Calu3 (cell line): Measurements from ENCODE around the gene CYB561D1. TPM values are rescaled to one million over a fixed set of nuclear protein-coding genes. Genes with fewer than 3 reads are reported as not detected.

Source experiments
- BruUV-seq: library from RNA; stranded (reverse); fragments of 400-500 nt; replicated peaks from 2 replicates; lab custom pipeline; 2021; lab: Mats Ljungman, UMichigan
- CTCF ChIA-PET: fragments of 300-600 bp; sonication (Branson Sonifier 250); formaldehyde crosslinking; loops from one replicate; lab custom pipeline; 2022; ENCODE audit warnings: antibody characterized with exemption; lab: Charles Lee
- DNase-seq: peaks from one replicate; pipeline ENCODE4 v3.0.0; 2022
- H3K27ac Mint-ChIP-seq: one replicate; pipeline ENCODE4 v1.8.0; 2022; ENCODE audit warnings: mixed read lengths; ENCODE audit not compliant: unreplicated experiment
- H3K27me3 Mint-ChIP-seq: one replicate; pipeline ENCODE4 v1.8.0; 2022; ENCODE audit warnings: mixed read lengths; ENCODE audit not compliant: unreplicated experiment
- H3K36me3 Mint-ChIP-seq: one replicate; pipeline ENCODE4 v1.8.0; 2022; ENCODE audit warnings: mild to moderate bottlenecking, moderate library complexity, mixed read lengths; ENCODE audit not compliant: insufficient read depth, unreplicated experiment
- H3K4me1 Mint-ChIP-seq: one replicate; pipeline ENCODE4 v1.8.0; 2022; ENCODE audit warnings: mild to moderate bottlenecking, low read depth, mixed read lengths; ENCODE audit not compliant: unreplicated experiment
- H3K4me3 Mint-ChIP-seq: one replicate; pipeline ENCODE4 v1.8.0; 2022; ENCODE audit warnings: mild to moderate bottlenecking, low read depth, moderate library complexity, mixed read lengths; ENCODE audit not compliant: unreplicated experiment
- H3K9me3 Mint-ChIP-seq: one replicate; pipeline ENCODE4 v1.8.0; 2022; ENCODE audit warnings: low read depth, mixed read lengths; ENCODE audit not compliant: unreplicated experiment
- intact Hi-C: fragments of 100-400 bp; cut with micrococcal nuclease; formaldehyde crosslinking; loops from one replicate; pipeline ENCODE4 v1.10.0; 2022; ENCODE audit not compliant: unreplicated experiment
- total RNA-seq: library from RNA; stranded (reverse); gene quantifications from 2 replicates; pipeline ENCODE4 v1.2.3, GENCODE V29; 2022
- TF ChIP-seq, protein P1 (sequence below): fragments of 200-600 bp; IDR thresholded peaks from one replicate; pipeline ENCODE4 v1.8.0; 2022; ENCODE audit warnings: antibody characterized with exemption; ENCODE audit not compliant: unreplicated experiment

Gene CYB561D1
- total RNA-seq, 1 experiment from 2014 or later, result 9.0 TPM

DNA sequence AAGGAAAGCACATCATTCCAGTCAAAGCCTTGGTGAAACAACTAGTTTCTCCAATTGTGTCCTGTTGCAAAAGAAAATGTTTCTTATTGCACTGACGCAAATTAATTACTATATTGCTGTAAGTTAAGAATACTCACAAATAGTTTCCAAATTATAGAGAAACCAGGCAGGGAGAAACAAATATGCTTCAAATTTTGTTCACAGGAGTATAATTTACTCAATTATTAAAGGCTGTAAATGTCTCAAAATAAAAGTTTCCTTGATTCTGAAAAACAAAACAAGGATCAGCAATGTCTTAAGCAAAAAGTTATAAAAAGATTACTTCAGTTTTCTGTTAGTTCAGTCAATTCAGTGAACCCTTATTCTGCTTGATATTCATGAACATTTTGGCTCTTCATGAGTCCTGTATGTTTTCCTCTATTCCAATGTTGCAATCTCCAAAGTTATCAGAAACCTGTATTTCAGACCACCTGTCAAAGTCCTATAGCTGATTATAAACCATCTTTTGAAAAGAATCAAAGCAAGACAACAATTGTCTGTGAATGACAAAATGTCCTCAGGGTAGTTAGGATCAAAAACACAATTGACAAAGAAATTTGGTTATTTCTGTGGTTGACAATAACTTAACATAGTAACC, 39.3 kb upstream of the CYB561D1 start:
- no peak for DNase-seq
- CTCF ChIA-PET, result no interaction called here
- Mint-ChIP-seq H3K4me3 (no peak overlapping the region), H3K27ac (no peak overlapping the region), H3K27me3 (peaks cover 47% of the 10 kb centered on the region), H3K4me1 (no peaks in the 10 kb centered on the region), H3K36me3 (no peaks in the 10 kb centered on the region), H3K9me3 (no peaks in the 10 kb centered on the region)
- intact Hi-C loops, result no loop called here
- no TSS peak for BruUV-seq
- TF ChIP-seq, protein P1, sequence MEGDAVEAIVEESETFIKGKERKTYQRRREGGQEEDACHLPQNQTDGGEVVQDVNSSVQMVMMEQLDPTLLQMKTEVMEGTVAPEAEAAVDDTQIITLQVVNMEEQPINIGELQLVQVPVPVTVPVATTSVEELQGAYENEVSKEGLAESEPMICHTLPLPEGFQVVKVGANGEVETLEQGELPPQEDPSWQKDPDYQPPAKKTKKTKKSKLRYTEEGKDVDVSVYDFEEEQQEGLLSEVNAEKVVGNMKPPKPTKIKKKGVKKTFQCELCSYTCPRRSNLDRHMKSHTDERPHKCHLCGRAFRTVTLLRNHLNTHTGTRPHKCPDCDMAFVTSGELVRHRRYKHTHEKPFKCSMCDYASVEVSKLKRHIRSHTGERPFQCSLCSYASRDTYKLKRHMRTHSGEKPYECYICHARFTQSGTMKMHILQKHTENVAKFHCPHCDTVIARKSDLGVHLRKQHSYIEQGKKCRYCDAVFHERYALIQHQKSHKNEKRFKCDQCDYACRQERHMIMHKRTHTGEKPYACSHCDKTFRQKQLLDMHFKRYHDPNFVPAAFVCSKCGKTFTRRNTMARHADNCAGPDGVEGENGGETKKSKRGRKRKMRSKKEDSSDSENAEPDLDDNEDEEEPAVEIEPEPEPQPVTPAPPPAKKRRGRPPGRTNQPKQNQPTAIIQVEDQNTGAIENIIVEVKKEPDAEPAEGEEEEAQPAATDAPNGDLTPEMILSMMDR, result no peak

DNA sequence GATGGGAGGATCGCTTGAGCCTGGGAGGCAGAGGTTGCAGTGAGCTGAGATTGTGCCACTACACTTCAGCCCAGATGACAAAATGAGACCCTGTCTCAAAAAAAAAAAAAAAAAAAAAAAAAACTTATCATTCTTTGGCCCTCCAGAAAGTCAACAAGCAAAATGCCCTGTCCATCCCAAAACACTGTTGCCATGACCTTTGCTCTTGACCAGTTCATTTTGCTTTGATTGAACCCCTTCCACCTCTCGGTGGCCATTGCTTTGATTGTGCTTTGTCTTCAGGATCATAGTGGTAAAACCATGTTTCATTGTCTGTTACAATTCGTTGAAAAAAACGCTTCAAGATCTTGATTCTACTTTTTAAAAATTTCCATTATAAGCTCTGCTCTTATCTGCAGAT, 36.1 kb upstream of the CYB561D1 start:
- no peak overlapping the region for H3K27ac Mint-ChIP-seq
- no peak overlapping the region for H3K4me3 Mint-ChIP-seq
- H3K9me3 Mint-ChIP-seq, result no peaks in the 10 kb centered on the region
- no peak for DNase-seq
- TF ChIP-seq, protein P1, result no peak
- H3K36me3 Mint-ChIP-seq, result no peaks in the 10 kb centered on the region
- H3K27me3 Mint-ChIP-seq, result peaks cover 46% of the 10 kb centered on the region
- intact Hi-C loops, result no loop called here
- CTCF ChIA-PET, result no interaction called here
- BruUV-seq, result no TSS peak
- no peaks in the 10 kb centered on the region for H3K4me1 Mint-ChIP-seq

DNA sequence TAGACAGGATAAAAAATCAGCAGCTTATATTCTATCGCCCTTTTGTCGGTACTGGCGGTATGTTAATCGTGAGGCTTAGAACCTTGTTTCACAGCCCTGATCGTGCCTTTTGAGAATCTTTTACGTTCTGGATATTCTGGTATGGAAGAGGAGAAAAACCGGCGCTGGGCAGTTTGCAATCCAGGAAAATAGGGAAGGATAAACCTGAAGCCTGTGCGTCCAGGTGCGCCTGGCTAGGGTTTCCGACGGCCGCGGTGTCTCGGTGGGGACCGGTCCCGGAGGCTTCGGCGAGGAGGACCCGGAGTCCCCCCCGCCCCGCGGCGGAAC, 27.8 kb upstream of the CYB561D1 start:
- DNase-seq, result no peak
- intact Hi-C loops, result no loop called here
- CTCF ChIA-PET, result interaction anchor here (0.6 kb wide), 1 partner anchor 17 kb away, joined by 5 read pairs; the partner anchor contains the start of gene ATXN7L2
- Mint-ChIP-seq H3K9me3 (no peaks in the 10 kb centered on the region), H3K36me3 (no peaks in the 10 kb centered on the region), H3K4me1 (no peaks in the 10 kb centered on the region), H3K27ac (no peak overlapping the region), H3K27me3 (peaks cover 97% of the 10 kb centered on the region), H3K4me3 (peak overlapping the region; percentile 55)
- TF ChIP-seq, protein P1, result no peak
- BruUV-seq, result no TSS peak

DNA sequence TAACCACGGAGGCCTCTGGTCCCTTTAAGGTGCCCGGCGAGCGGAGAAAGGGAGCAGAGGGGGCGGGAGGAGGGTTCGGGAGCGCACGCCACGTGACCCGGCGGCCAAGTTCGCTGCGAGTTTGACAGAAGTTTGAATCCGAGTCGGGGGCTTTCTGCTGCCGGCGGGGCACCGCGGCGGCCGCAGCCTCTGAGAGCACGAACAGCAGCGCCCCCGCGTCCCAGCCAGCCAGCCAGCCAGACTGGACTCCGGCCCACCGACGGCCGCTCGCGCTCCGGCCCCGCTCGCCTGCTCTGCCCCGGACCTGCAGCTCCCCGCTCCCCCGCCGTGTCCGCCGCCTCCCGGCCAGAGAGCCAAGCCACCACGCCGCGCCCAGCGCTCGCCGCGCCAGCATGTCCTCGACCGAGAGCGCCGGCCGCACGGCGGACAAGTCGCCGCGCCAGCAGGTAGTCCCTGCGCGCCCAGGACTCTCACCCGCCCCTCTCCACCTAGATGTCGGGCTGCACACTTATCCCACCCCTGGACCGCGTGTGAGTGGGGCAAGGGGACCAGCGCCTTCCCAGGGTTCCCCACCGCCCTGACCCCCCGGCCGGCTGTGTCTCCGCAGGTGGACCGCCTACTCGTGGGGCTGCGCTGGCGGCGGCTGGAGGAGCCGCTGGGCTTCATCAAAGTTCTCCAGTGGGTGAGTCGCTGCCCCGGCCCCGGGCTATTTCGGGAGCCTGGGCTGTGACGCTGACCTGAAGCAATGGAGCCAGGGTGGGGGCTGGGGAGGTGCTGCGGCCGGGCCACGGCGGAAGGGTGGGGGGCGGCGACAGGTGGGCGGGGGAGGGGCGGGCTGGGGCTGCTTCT, 27.2 kb upstream of the CYB561D1 start, which contains the start of gene SYPL2:
SYPL2 (plus strand) TSS at position 95 of the 849 bp plus-strand sequence; CDS start at position 393, 298 bp downstream.
- Mint-ChIP-seq H3K4me1 (no peaks in the 10 kb centered on the region), H3K9me3 (no peaks in the 10 kb centered on the region), H3K4me3 (peak within 1 kb of the TSS; percentile 55), H3K27ac (no peak within 1 kb of the TSS), H3K27me3 (peaks cover 95% of the 10 kb centered on the region), H3K36me3 (no peaks in the 10 kb centered on the region)
- DNase-seq, result peak; percentile 25
- intact Hi-C loops, result no loop called here
- CTCF ChIA-PET, result interaction anchor here (0.6 kb wide), 1 partner anchor 17 kb away, joined by 5 read pairs; the partner anchor contains the start of gene ATXN7L2
- BruUV-seq, result no TSS peak
- TF ChIP-seq, protein P1, result no peak
